Thyroid gland (tissue), 4 donors: Measurements from ENCODE around the gene IFIT5.

ENCODE experiments used
- CTCF ChIP-seq, 6 experiments: fragments of 200-600 bp in 3 of 6; fragments of 450-650 bp in 3 of 6; sonication (generic) in 3 of 6; IDR thresholded peaks; one replicate each; pipeline ENCODE4 v1.5.1; 2016 to 2019; ENCODE audit warnings: antibody characterized with exemption in 6 of 6, mild to moderate bottlenecking in 2 of 6, inconsistent platforms in 1 of 6, moderate library complexity in 1 of 6
- POLR2A ChIP-seq, 2 donors: fragments of 450-650 bp; IDR thresholded peaks; one replicate each; pipeline ENCODE4 v1.6.1; 2017; ENCODE audit warnings: antibody characterized with exemption in 2 of 2, mild to moderate bottlenecking in 2 of 2, moderate library complexity in 1 of 2

- no peak for TF ChIP-seq CTCF (IDR thresholded peaks at IDR 0.05)
- TF ChIP-seq POLR2A (IDR thresholded peaks at IDR 0.05) = no peak
Measured at GRCh38 chr10:89458291-89458690, 43.9 kb downstream of the IFIT5 start.
